IMR-90 (cell line): ENCODE measurements around the gene FARS2. TPM values are rescaled to one million over a fixed set of nuclear protein-coding genes. Genes with fewer than 3 reads are reported as not detected.

Experiments used
- ATAC-seq: fragments of 200-7000 bp; cut with Tn5 transposase; 2 replicates; pipeline ENCODE4 v1.9.1; 2020; ENCODE audit warnings: low read depth, mild to moderate bottlenecking, moderate library complexity
- BruUV-seq: library from RNA; stranded (reverse); fragments of 400-500 nt; replicated peaks from 2 replicates; lab custom pipeline; 2021; lab: Mats Ljungman, UMichigan
- CTCF ChIA-PET: fragments of 300-600 bp; formaldehyde crosslinking; extraction: SDS; loops from one replicate; lab custom pipeline; 2021; ENCODE audit warnings: antibody characterized with exemption; lab: Yijun Ruan, JAX
- POLR2A ChIA-PET: fragments of 300-600 bp; sonication (Branson Sonifier 250); formaldehyde crosslinking; loops from one replicate; lab custom pipeline; 2022; ENCODE audit warnings: antibody characterized with exemption; ENCODE audit not compliant: unreplicated experiment; lab: Charles Lee
- DNase-seq: peaks from one replicate; pipeline ENCODE4 v3.0.0; 2013
- H2AFZ ChIP-seq: replicated peaks from 2 replicates; pipeline ENCODE3; 2013; ENCODE audit warnings: low read length, mild to moderate bottlenecking; ENCODE audit not compliant: poor library complexity
- H2AK5ac ChIP-seq: 2 replicates; pipeline ENCODE4 v1.6.1; 2013; ENCODE audit warnings: low read depth, low read length, inconsistent platforms
- H2AK9ac ChIP-seq: replicated peaks from 2 replicates; pipeline ENCODE3; 2013; ENCODE audit warnings: mild to moderate bottlenecking, low read depth, low read length, moderate library complexity; ENCODE audit not compliant: poor library complexity
- H2BK120ac ChIP-seq: 2 replicates; pipeline ENCODE4 v1.6.1; 2013; ENCODE audit warnings: low read depth, low read length, inconsistent platforms
- H2BK15ac ChIP-seq: 3 replicates; pipeline ENCODE4 v1.6.1; 2013; ENCODE audit warnings: low read depth, low read length, inconsistent platforms
- H2BK20ac ChIP-seq: 2 replicates; pipeline ENCODE4 v1.6.1; 2013; ENCODE audit warnings: low read depth, mild to moderate bottlenecking, inconsistent platforms, low read length, moderate library complexity
- H2BK5ac ChIP-seq: 2 replicates; pipeline ENCODE4 v1.6.1; 2013; ENCODE audit warnings: mild to moderate bottlenecking, low read depth, low read length, inconsistent platforms; ENCODE audit not compliant: poor library complexity, severe bottlenecking
- H3K14ac ChIP-seq: replicated peaks from 2 replicates; pipeline ENCODE4 v1.6.1; 2013; ENCODE audit warnings: low read depth, low read length, inconsistent platforms
- H3K18ac ChIP-seq: 2 replicates; pipeline ENCODE4 v1.6.1; 2013; ENCODE audit warnings: low read depth, low read length, control low read depth
- H3K23ac ChIP-seq: 2 replicates; pipeline ENCODE4 v1.6.1; 2013; ENCODE audit warnings: low read depth, low read length, inconsistent platforms
- H3K27ac ChIP-seq: 2 replicates; pipeline ENCODE4 v1.5.1; 2013; ENCODE audit warnings: mild to moderate bottlenecking, control low read depth, low read length; ENCODE audit not compliant: insufficient read depth
- H3K27me3 ChIP-seq: 2 replicates; pipeline ENCODE4 v1.6.1; 2013; ENCODE audit warnings: low read length; ENCODE audit not compliant: control insufficient read depth, insufficient read depth
- H3K36me3 ChIP-seq: 2 replicates; pipeline ENCODE4 v1.6.1; 2013; ENCODE audit warnings: low read length, mixed read lengths; ENCODE audit not compliant: control insufficient read depth, insufficient read depth
- H3K4ac ChIP-seq: 2 replicates; pipeline ENCODE4 v1.6.1; 2013; ENCODE audit warnings: low read depth, low read length, inconsistent platforms
- H3K4me1 ChIP-seq: 2 replicates; pipeline ENCODE4 v1.6.1; 2013; ENCODE audit warnings: low read length, mixed read lengths; ENCODE audit not compliant: control insufficient read depth, insufficient read depth
- H3K4me2 ChIP-seq: 2 replicates; pipeline ENCODE4 v1.6.1; 2013; ENCODE audit warnings: low read depth, mild to moderate bottlenecking, control low read depth, low read length, moderate library complexity
- H3K4me3 ChIP-seq: 2 replicates; pipeline ENCODE4 v1.5.1; 2013; ENCODE audit warnings: low read depth, mild to moderate bottlenecking, control low read depth, low read length, moderate library complexity; ENCODE audit not compliant: insufficient read depth
- H3K56ac ChIP-seq: 2 replicates; pipeline ENCODE4 v1.6.1; 2013; ENCODE audit warnings: low read length, inconsistent platforms; ENCODE audit not compliant: insufficient read depth; ENCODE audit errors: extremely low read depth
- H3K79me1 ChIP-seq, 2 experiments: 2 replicates each; pipeline ENCODE4 v1.6.1; 2013; ENCODE audit warnings: low read length in 2 of 2, inconsistent platforms in 1 of 2, low read depth in 1 of 2
- H3K9ac ChIP-seq: 2 replicates; pipeline ENCODE4 v1.6.1; 2013; ENCODE audit warnings: low read depth, low read length, control low read depth
- H3K9me1 ChIP-seq: 2 replicates; pipeline ENCODE4 v1.6.1; 2013; ENCODE audit warnings: low read length, inconsistent platforms; ENCODE audit not compliant: insufficient read depth
- H3K9me3 ChIP-seq: 2 replicates; pipeline ENCODE4 v1.6.1; 2013; ENCODE audit warnings: low read length; ENCODE audit not compliant: control insufficient read depth, insufficient read depth
- H4K20me1 ChIP-seq: 2 replicates; pipeline ENCODE4 v1.6.1; 2013; ENCODE audit warnings: low read length, inconsistent platforms; ENCODE audit not compliant: insufficient read depth
- H4K5ac ChIP-seq: 2 replicates; pipeline ENCODE4 v1.6.1; 2013; ENCODE audit warnings: mild to moderate bottlenecking, low read depth, low read length, control low read depth
- H4K8ac ChIP-seq, 2 experiments: 2 replicates each; pipeline ENCODE4 v1.6.1; 2013; ENCODE audit warnings: low read depth in 2 of 2, low read length in 2 of 2, control low read depth in 1 of 2, inconsistent platforms in 1 of 2
- H4K91ac ChIP-seq: 2 replicates; pipeline ENCODE4 v1.6.1; 2013; ENCODE audit warnings: low read depth, low read length, inconsistent platforms; ENCODE audit not compliant: insufficient read depth
- BHLHE40 ChIP-seq: fragments of 150-350 bp; IDR thresholded peaks from 2 replicates; pipeline ENCODE4 v1.6.1; 2016; ENCODE audit warnings: mild to moderate bottlenecking, low read depth, low read length
- CEBPB ChIP-seq: IDR thresholded peaks from 2 replicates; pipeline ENCODE4 v1.6.1; 2012; ENCODE audit warnings: low read depth, low read length, improper control_type of control experiment
- CHD1 ChIP-seq: IDR thresholded peaks from 2 replicates; pipeline ENCODE4 v1.6.1; 2012; ENCODE audit warnings: low read depth, low read length, improper control_type of control experiment
- CTCF ChIP-seq: conservative IDR thresholded peaks from 2 replicates; pipeline ENCODE4 v1.5.1; 2012; ENCODE audit warnings: mild to moderate bottlenecking, low read depth, low read length, improper control_type of control experiment
- ELK1 ChIP-seq: fragments of 150-350 bp; IDR thresholded peaks from 2 replicates; pipeline ENCODE4 v1.6.1; 2016; ENCODE audit warnings: low read depth, mild to moderate bottlenecking, low read length, moderate library complexity, borderline replicate concordance
- FOS ChIP-seq: fragments of 150-350 bp; IDR thresholded peaks from 2 replicates; pipeline ENCODE4 v1.6.1; 2016; ENCODE audit warnings: low read depth, low read length
- MAFK ChIP-seq: IDR thresholded peaks from 2 replicates; pipeline ENCODE4 v1.6.1; 2012; ENCODE audit warnings: low read depth, low read length, improper control_type of control experiment
- MAZ ChIP-seq: IDR thresholded peaks from 2 replicates; pipeline ENCODE4 v1.6.1; 2012; ENCODE audit warnings: low read depth, mild to moderate bottlenecking, low read length, improper control_type of control experiment, moderate library complexity, borderline replicate concordance
- MXI1 ChIP-seq: IDR thresholded peaks from 2 replicates; pipeline ENCODE4 v1.6.1; 2012; ENCODE audit warnings: low read depth, mild to moderate bottlenecking, low read length, moderate library complexity, borderline replicate concordance
- NFE2L2 ChIP-seq: fragments of 150-350 bp; IDR thresholded peaks from 2 replicates; pipeline ENCODE4 v1.6.1; 2016; ENCODE audit warnings: low read depth, mild to moderate bottlenecking, low read length
- POLR2A ChIP-seq: IDR thresholded peaks from 2 replicates; pipeline ENCODE4 v1.6.1; 2012; ENCODE audit warnings: mild to moderate bottlenecking, low read depth, low read length
- RAD21 ChIP-seq: IDR thresholded peaks from 2 replicates; pipeline ENCODE4 v1.6.1; 2012; ENCODE audit warnings: low read length, improper control_type of control experiment
- RCOR1 ChIP-seq: IDR thresholded peaks from 2 replicates; pipeline ENCODE4 v1.6.1; 2012; ENCODE audit warnings: mild to moderate bottlenecking, low read length, improper control_type of control experiment; ENCODE audit not compliant: insufficient replicate concordance
- RFX5 ChIP-seq: IDR thresholded peaks from 2 replicates; pipeline ENCODE4 v1.8.0; 2012; ENCODE audit warnings: low read depth, mild to moderate bottlenecking, low read length, moderate library complexity
- SMC3 ChIP-seq: fragments of 150-350 bp; IDR thresholded peaks from 2 replicates; pipeline ENCODE4 v1.6.1; 2016; ENCODE audit warnings: low read depth, mild to moderate bottlenecking, antibody characterized with exemption, low read length, moderate library complexity
- USF2 ChIP-seq: fragments of 150-350 bp; IDR thresholded peaks from 2 replicates; pipeline ENCODE4 v1.6.1; 2017; ENCODE audit warnings: mild to moderate bottlenecking, antibody characterized with exemption, low read length, low read depth
- WGBS, 2 experiments: methylation state at CpG; one replicate each; pipeline versions ENCODE4 v1.1.5 to v1.1.7; 2013; ENCODE audit warnings: missing lambda C conversion rate in 2 of 2; ENCODE audit not compliant: insufficient read length in 1 of 2; ENCODE audit errors: extremely low coverage in 2 of 2; 5-methylcytosine and 5-hydroxymethylcytosine counted together
- dilution Hi-C: fragments of 300-500 bp; cut with HindIII; formaldehyde crosslinking; loops from one replicate; pipeline ENCODE4 v1.14.3; 2018; ENCODE audit warnings: low sequenced_read_pairs; ENCODE audit not compliant: unreplicated experiment
- in situ Hi-C: fragments of 300-500 bp; cut with MboI; formaldehyde crosslinking; loops from 3 replicates; pipeline ENCODE4 v1.14.3; 2019; ENCODE audit warnings: low sequenced_read_pairs, inconsistent platforms, mixed read lengths
- intact Hi-C: fragments of 100-400 bp; cut with micrococcal nuclease; formaldehyde crosslinking; loops from 2 replicates; pipeline ENCODE4 v1.10.0; 2022
- polyA plus RNA-seq, 3 experiments: library from polyadenylated mRNA; depleted of rRNA; stranded (reverse); fragments of >200 nt; gene quantifications; 2 replicates each; pipeline ENCODE4 v1.2.3, GENCODE V29; 2012; ENCODE audit warnings: low replicate concordance in 1 of 3
- total RNA-seq: library from RNA; depleted of rRNA; stranded (reverse); fragments of >200 nt; gene quantifications from 2 replicates; pipeline ENCODE4 v1.2.3, GENCODE V29; 2012

The FARS2 gene
- total and polyA plus RNA-seq, 2 of the 4 experiments (the other 2 are of a cell fraction), result 12.1 to 28.9 TPM

- no peak for ATAC-seq
- H3K9me3 ChIP-seq, result no peaks in the 10 kb centered on the region
- no peaks in the 10 kb centered on the region for H3K36me3 ChIP-seq
- H3K79me1 ChIP-seq, result peaks cover 16 to 23% of the 10 kb centered on the region in 2 experiments
- WGBS, 2 experiments, result no CpG with 5 or more reads among the region's 8 CpGs
- no peak overlapping the region for H3K18ac ChIP-seq
- no peaks in the 10 kb centered on the region for H3K27me3 ChIP-seq
- H2AFZ ChIP-seq, result no peak overlapping the region
- no peak overlapping the region for H2BK5ac ChIP-seq
- H3K9ac ChIP-seq, result no peak overlapping the region
- no TSS peak for BruUV-seq
- no peak overlapping the region for H2BK20ac ChIP-seq
- H2AK9ac ChIP-seq, result no peak overlapping the region
- no peak for DNase-seq
- TF ChIP-seq BHLHE40 (no peak), NFE2L2 (no peak), POLR2A (no peak), FOS (no peak), RFX5 (no peak), MAFK (no peak), MXI1 (no peak), ELK1 (no peak), CEBPB (no peak), SMC3 (no peak), USF2 (no peak), RCOR1 (no peak), MAZ (no peak), RAD21 (no peak), CTCF (no peak), CHD1 (no peak)
- dilution Hi-C loops, result no loop called here
- no peak overlapping the region for H3K4ac ChIP-seq
- H3K4me1 ChIP-seq, result no peaks in the 10 kb centered on the region
- no peaks in the 10 kb centered on the region for H4K20me1 ChIP-seq
- intact Hi-C loops, result no loop called here
- no peak overlapping the region for H3K4me3 ChIP-seq
- no peak overlapping the region for H4K91ac ChIP-seq
- no peak overlapping the region for H3K56ac ChIP-seq
- H3K14ac ChIP-seq, result no peak overlapping the region
- no peak overlapping the region for H2AK5ac ChIP-seq
- no peak overlapping the region for H3K27ac ChIP-seq
- H4K5ac ChIP-seq, result no peak overlapping the region
- POLR2A ChIA-PET, result no interaction called here
- H3K23ac ChIP-seq, result no peak overlapping the region
- H3K4me2 ChIP-seq, result no peak overlapping the region
- in situ Hi-C loops, result no loop called here
- CTCF ChIA-PET, result no interaction called here
- no peak overlapping the region for H2BK120ac ChIP-seq
- H3K9me1 ChIP-seq, result peaks cover 2% of the 10 kb centered on the region; the same call in 1 of the 2 replicates
- no peak overlapping the region for H2BK15ac ChIP-seq
- no peak overlapping the region for H4K8ac ChIP-seq
Observed at GRCh38 chr6:5257400-5257799, 3.9 kb upstream of the FARS2 start.
